Breast epithelium (tissue), 4 donors: Measurements from ENCODE around the gene ARHGDIA. TPM values are rescaled to one million over a fixed set of nuclear protein-coding genes. Genes with fewer than 3 reads are reported as not detected.
"Not testable (repeated sequence)": the region's sequence is repeated elsewhere in the genome, so short reads cannot be mapped to it uniquely, and the experiment has no call there.

Experiments used
- DNase-seq, 2 donors: peaks; one replicate each; pipeline ENCODE4 v3.0.0-alpha.2; 2019; ENCODE audit warnings: low spot score in 2 of 2
- H3K27ac ChIP-seq, 2 donors: fragments of 200-600 bp; sonication (generic) in 1 of 2; one replicate each; pipeline ENCODE4 v1.5.1; 2016 to 2019; ENCODE audit warnings: mild to moderate bottlenecking in 1 of 2
- H3K27me3 ChIP-seq, 2 donors: fragments of 200-600 bp; sonication (generic) in 1 of 2; one replicate each; pipeline versions ENCODE4 v1.5.1 to v1.6.0; 2017 to 2019; ENCODE audit warnings: control low read depth in 1 of 2, mild to moderate bottlenecking in 1 of 2
- H3K36me3 ChIP-seq: fragments of 200-600 bp; one replicate; pipeline ENCODE4 v1.5.1; 2019
- H3K4me1 ChIP-seq, 2 donors: fragments of 200-600 bp; sonication (generic); one replicate each; pipeline ENCODE4 v1.5.1; 2016 to 2019; ENCODE audit warnings: control low read depth in 1 of 2
- H3K4me3 ChIP-seq, 3 donors: fragments of 200-600 bp; sonication (generic); 1 replicate in 2 of 3; 2 replicates in 1 of 3; pipeline ENCODE4 v1.5.1; 2016 to 2019; ENCODE audit warnings: mild to moderate bottlenecking in 3 of 3, moderate library complexity in 2 of 3
- H3K9me3 ChIP-seq, 2 donors: fragments of 200-600 bp; sonication (generic) in 1 of 2; one replicate each; pipeline ENCODE4 v1.5.1; 2016 to 2019; ENCODE audit warnings: control low read depth in 1 of 2
- CTCF ChIP-seq, 3 donors: fragments of 450-650 bp; IDR thresholded peaks; one replicate each; pipeline ENCODE4 v1.5.1; 2016 to 2017; ENCODE audit warnings: antibody characterized with exemption in 3 of 3, mild to moderate bottlenecking in 3 of 3, moderate library complexity in 3 of 3
- POLR2A ChIP-seq: fragments of 450-650 bp; IDR thresholded peaks from one replicate; pipeline ENCODE4 v1.6.1; 2016; ENCODE audit warnings: antibody characterized with exemption, mild to moderate bottlenecking, moderate library complexity
- POLR2AphosphoS5 ChIP-seq, 3 donors: sonication (generic); formaldehyde crosslinking; IDR thresholded peaks; one replicate each; pipeline ENCODE4 v1.6.1; 2017; ENCODE audit warnings: antibody characterized with exemption in 3 of 3
- intact Hi-C: fragments of 100-400 bp; cut with DNase I; formaldehyde crosslinking; loops from one replicate; pipeline ENCODE4 v1.15.1; 2023; ENCODE audit warnings: low total_unique reads
- total RNA-seq, 3 donors: library from RNA; depleted of rRNA; stranded (reverse); fragments of >200 nt; gene quantifications; one replicate each; pipeline ENCODE4 v1.1.0, GENCODE V29; 2016

The ARHGDIA gene
- 100 to 1,000 TPM in 2 of 3 donors, 10 to 100 TPM in 1; 67.0 to 135 (median 124) TPM for total RNA-seq

GRCh38 chr17:81870981-81871386, at the start of gene ARHGDIA:
Gene ARHGDIA (minus strand): TSS chr17:81871337. CDS start chr17:81869930, 1,407 bp downstream.
- peak within 1 kb of the TSS; percentile 75 to 97 (median 79) for H3K4me3 ChIP-seq
- intact Hi-C loops: no loop called here
- TF ChIP-seq POLR2AphosphoS5 (IDR thresholded peaks at IDR 0.05) (no peak), CTCF (IDR thresholded peaks at IDR 0.05) (no peak), POLR2A (no peak)
- DNase-seq: no peak
- peaks cover 0 to 24% of the 10 kb centered on the region in 2 donors for H3K4me1 ChIP-seq
- H3K27me3 ChIP-seq: no peaks in the 10 kb centered on the region
- no peaks in the 10 kb centered on the region for H3K36me3 ChIP-seq
- H3K9me3 ChIP-seq: no peaks in the 10 kb centered on the region
- peak within 1 kb of the TSS; percentile 97 for H3K27ac ChIP-seq

DNA sequence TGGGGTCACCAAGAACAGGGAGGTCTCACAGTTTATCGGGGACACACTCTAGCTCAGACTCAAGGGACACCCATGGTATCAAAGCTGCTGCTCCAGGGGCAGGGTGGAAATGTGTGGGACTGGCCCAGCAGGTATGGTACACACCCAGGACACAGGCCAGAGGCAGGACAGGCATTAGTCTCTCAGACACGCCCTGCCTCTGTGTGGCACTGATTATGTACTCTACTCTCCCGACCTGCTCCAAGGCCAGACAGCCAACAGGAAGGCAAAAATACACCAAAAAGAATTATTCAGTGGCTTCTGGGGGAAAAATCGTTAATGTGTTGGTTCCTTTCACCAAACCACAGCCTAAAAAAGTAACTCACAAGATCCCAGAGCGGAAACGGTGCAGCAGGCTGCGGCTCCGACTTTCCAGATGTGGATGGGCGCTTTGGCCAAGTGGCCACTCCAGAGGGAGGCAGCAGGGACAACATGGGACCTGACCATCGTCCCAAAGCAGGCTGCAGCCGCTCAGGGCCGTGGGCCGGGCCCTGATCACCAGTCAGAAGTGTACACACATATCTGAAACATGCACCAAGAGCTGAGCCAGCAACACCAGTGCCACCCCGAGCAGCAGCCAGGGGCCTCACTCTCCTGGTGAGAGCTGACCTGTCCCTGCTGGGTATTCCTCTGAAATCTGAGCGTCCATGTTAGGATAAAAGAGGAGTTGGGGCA, 47.9 kb upstream of the ARHGDIA start:
- Histone ChIP-seq H3K27ac (no peak overlapping the region), H3K4me1 (peaks cover 9 to 12% of the 10 kb centered on the region in 2 donors), H3K27me3 (no peaks in the 10 kb centered on the region), H3K4me3 (no peak overlapping the region), H3K9me3 (no peaks in the 10 kb centered on the region), H3K36me3 (no peaks in the 10 kb centered on the region)
- intact Hi-C loops: no loop called here
- no peak for TF ChIP-seq CTCF (IDR thresholded peaks at IDR 0.05)
- TF ChIP-seq POLR2A: no peak
- TF ChIP-seq POLR2AphosphoS5 (IDR thresholded peaks at IDR 0.05): no peak
- no peak for DNase-seq

- H3K36me3 ChIP-seq, H3K4me1 ChIP-seq, intact Hi-C loops, H3K9me3 ChIP-seq, DNase-seq, H3K27me3 ChIP-seq: not testable (repeated sequence)
- H3K4me3 ChIP-seq: peak overlapping the region; percentile 85 to 93 (median 88)
- peak overlapping the region; percentile 29 to 61 for H3K27ac ChIP-seq
These were observed 47.2 kb upstream of the ARHGDIA start for GRCh38 chr17:81918333-81918669.

- intact Hi-C loops: no loop called here
- Histone ChIP-seq H3K4me3 (peak within 1 kb of the TSS; percentile 85 to 93 (median 88)), H3K36me3 (no peaks in the 10 kb centered on the region), H3K27ac (peak within 1 kb of the TSS; percentile 29 to 61), H3K9me3 (no peaks in the 10 kb centered on the region), H3K27me3 (no peaks in the 10 kb centered on the region), H3K4me1 (peaks cover 6 to 9% of the 10 kb centered on the region in 2 donors)
- TF ChIP-seq POLR2A: no peak
- TF ChIP-seq POLR2AphosphoS5 (IDR thresholded peaks at IDR 0.05): peak in 2 of 3 donors; percentile 23 to 32
- peak in 1 of 2 donors; percentile 48 for DNase-seq
These were observed 46.6 kb upstream of the ARHGDIA start, which contains the start of gene SIRT7 for GRCh38 chr17:81917565-81918332. Gene SIRT7 (minus strand): TSS chr17:81918176. CDS start chr17:81918131, 45 bp downstream.

- H3K4me3 ChIP-seq: peak overlapping the region in 2 of 3 donors; percentile 88 to 93
- no peaks in the 10 kb centered on the region for H3K27me3 ChIP-seq
- H3K9me3 ChIP-seq: no peaks in the 10 kb centered on the region
- no peak overlapping the region for H3K27ac ChIP-seq
- peaks cover 6 to 9% of the 10 kb centered on the region in 2 donors for H3K4me1 ChIP-seq
- intact Hi-C loops: no loop called here
- DNase-seq: no peak
- H3K36me3 ChIP-seq: no peaks in the 10 kb centered on the region
- TF ChIP-seq POLR2AphosphoS5 (IDR thresholded peaks at IDR 0.05) (no peak), CTCF (IDR thresholded peaks at IDR 0.05) (no peak), POLR2A (no peak)
These were observed 45.3 kb upstream of the ARHGDIA start for GRCh38 chr17:81916234-81917001.
